SHP77 (cell line): Measurements from ENCODE around the gene CCDC148.

ENCODE experiments used
- DNase-seq, 2 experiments: peaks; one replicate each; lab custom pipeline; 2025; lab: John Stamatoyannopoulos, UW

Gene CCDC148

GRCh38 chr2:158456309-158457066 is at the start of gene CCDC148, which contains the start of gene PKP4:
Gene CCDC148 (minus strand): TSS chr2:158456753. CDS start chr2:158456439, 314 bp downstream.
Gene PKP4 (plus strand): TSS chr2:158456952. CDS start chr2:158533185, 76,233 bp downstream.
- peak; percentile 69 to 89 for DNase-seq

GRCh38 chr2:158505448-158505934 is 48.9 kb upstream of the CCDC148 start:
- DNase-seq: no peak

GRCh38 chr2:158504088-158504487 is 47.5 kb upstream of the CCDC148 start:
- DNase-seq: no peak

- no peak for DNase-seq
Observed at GRCh38 chr2:158502974-158503373, 46.4 kb upstream of the CCDC148 start.

DNA sequence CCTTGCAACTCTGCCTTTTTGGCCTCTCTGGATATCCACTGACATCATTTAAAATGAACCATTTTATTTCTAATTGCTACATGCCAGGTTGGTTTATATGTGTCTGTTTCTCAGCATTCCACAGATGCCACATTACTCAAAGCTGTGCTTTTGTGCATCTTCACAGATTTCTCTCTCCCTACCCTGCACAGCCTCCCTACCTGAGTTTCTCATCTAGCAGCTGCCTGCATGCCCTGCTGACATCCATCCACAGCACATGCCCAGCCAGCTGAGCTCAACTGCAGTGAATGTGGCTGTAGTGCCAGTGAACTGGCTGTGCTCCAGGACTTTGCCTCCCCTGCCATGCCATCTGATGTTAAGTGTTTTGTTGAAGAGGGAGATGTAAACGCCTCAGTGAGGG is 44.7 kb upstream of the CCDC148 start:
- peak; percentile 25 to 37 for DNase-seq

- DNase-seq: no peak
Observed at GRCh38 chr2:158500333-158500732, 43.8 kb upstream of the CCDC148 start.

DNA sequence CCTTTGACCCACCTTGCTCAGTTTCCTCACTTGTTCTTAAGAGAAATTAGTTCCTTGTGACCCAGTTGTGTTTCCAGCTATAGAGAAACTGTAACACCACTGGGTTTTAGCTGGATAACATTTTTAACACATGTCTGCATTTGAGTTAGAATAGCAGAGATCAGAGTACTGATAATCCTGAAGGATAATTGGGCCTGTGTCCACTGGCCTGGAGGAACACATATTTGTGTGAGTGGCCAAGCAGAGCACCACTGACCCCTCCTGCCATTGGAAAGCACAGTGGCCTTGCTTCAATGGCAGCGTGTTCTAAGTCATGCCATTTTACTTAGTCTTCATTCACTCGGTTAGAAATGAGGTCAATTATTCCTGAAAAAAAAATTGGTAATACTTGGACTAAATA is 42.8 kb upstream of the CCDC148 start:
- no peak for DNase-seq

GRCh38 chr2:158498749-158499136 is 42.2 kb upstream of the CCDC148 start:
- no peak for DNase-seq

DNA sequence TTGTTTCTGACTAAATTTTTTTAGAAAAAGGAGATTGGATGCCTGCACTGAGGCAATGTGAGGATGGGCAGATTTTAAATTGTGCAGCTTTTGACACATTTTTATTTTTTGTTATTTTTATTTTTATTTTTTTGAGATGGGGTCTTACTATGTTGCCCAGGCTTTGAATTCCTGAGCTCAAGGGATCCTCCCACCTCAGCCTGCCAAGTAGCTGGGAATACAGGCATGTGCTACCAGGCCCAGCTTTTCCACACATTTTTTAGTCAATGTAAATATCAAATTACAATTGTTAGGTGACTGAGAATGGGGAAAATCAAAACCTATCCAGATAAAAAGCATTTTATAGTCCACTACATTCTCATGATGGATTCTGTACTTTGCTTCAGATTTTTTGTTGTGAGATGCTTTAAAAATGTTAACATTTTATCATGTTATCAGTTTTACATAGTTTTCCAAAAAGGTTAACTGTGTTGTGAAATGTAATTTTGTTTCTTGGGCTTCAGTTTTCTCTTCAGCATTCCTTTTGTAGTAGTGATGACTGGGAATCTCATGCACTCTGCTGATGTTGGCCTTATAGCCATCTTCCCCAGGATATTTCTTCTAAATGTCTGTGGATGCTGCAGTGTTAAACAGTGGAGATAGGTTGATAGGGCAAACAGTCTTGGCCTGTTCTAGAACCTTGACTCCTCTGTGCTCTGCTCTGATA is 41.6 kb upstream of the CCDC148 start:
- no peak for DNase-seq

DNA sequence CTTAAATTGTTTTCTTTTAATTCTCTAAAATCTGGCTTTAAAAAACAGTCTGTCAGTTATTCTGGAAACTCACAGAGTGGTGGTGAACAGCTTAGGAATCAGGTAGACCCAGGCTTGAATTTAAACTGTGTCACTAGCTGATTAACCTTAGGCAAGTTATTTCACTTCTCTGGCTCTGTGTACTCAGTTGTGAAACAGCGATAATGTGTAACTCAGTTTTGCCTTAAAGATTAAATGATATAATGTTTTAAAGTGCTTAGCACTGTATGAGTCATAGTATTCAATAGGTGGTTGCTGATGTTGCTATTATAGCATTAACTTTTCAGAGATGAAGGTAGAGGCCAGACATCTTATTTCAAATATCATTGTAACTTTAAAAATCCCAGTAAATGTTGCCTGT is 40.9 kb upstream of the CCDC148 start:
- DNase-seq: no peak

DNA sequence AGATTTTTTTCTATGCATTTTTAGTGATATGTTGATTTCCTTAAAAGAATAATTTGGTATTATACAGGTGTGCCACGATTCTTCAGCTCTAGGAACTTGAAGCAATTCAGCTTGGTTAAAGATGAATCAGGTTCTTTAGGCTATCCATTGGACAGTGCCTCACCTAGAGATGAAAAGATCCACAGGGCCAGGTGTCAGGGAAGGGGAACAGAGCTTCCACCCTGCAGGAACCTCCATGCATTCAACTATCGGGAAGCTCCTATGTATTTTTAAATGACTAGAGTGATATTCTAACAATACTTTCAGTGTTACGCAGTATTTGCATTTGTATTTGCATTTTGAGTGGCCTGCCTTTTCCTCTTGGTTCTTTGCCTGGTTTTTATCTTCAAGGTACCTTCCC is 40.4 kb upstream of the CCDC148 start:
- no peak for DNase-seq

GRCh38 chr2:158495175-158495574 is 38.6 kb upstream of the CCDC148 start:
- DNase-seq: no peak

DNA sequence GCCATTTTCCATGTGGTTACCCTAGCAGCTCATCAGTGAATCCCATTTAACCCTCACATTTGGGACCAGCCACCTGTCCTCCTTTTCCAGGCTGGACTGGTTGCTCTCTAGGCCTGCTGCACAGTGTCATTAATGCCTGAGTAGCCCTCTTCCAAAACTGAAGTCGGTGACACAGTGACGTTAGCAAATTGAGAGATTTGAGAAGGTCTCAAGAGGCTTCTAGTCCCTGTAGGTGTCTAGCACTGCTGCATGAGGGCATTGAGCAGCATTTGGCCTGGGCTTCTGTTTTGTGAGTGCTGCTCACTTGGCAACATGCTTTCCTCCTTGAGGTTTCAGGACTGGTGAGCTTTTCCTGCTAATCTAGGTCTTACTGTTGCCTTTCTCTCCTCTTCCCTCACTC is 36.9 kb upstream of the CCDC148 start:
- no peak for DNase-seq

DNA sequence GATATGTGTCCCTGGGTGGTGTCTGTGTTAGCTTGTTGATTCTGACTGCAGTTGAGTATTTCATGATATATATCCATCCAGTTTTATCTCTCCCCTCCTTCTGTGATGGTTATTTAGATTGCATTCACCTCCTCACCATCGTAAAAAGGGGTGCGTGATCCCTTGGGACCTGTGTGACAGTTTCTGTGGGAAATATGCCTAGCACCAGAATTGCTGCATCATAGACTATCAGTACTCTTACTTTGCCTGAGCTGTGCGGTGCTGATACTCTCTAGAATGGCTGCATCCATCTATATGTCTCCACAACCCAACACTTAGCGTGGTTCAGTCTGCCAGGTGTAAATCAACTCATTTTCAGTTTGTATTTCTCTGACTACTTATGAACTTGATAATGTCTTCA is 34.5 kb upstream of the CCDC148 start:
- DNase-seq: no peak

DNA sequence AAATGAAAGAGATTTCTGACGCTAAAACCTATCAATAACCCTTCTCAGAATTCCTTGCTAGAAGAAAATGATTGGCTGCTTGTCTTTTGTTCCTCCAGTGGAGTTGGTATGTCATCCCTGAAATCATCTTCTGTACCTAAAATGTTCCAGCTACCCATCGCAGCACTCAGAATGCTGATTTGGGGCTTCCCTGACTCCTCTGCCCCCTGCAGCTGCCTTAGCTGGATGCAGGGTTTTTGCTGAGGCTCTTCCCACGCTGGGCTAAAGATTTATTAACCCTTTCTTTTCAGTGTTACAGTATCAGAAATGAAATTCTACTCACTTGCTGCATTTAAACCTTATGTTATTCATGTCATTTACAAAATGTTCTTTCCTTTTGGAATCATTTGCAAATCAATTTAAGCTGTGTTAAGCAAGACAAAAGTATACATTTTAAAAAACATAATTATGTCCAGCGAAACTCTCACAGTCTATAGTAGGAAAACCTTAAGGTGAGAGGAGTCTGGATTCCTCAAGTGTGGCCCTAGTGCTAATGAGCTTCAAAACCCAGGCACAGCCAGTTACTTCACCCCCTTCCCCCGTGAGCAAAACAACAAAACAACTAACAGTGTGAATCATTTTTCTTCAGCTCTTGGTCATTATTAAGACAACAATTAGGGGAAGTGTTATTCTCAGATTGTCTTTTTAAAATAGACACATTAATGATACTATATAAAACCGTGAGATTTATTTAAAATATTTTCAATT is 33.0 kb upstream of the CCDC148 start:
- no peak for DNase-seq

DNA sequence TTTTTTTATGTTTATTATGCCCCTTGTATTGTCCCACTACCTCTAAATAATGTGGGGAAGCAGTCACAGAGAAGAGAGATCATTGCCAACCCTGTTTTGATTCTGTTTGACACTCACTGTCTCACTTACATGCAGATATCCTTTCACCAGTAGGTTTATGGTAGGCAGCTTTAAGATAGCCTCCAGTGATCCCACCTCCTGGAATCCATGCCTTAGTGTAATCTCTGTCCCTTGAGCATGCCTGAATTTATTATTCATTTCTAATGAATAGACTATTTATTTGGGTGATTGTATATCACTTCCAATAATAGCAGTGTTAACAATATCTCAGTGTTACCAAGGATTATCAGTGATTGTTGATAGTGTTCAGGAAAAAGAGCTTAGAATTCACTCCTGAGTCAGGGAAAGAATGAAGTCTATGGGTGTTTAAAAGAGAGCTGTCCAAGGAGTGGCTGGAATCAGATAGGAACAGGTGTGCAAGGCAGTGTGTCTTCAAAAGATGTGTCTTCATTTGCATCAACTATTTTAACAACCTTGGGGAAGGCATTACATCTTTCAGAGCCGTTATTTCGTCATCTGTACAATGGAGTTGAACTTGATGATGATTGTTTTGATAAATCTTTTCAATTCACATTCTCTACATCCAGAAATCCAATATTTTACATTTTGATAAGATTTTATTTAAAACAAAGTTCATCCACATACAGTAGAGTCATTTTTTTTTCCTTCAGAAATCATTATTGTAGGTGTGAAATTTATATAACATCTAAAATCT is 32.1 kb upstream of the CCDC148 start:
- no peak for DNase-seq

DNA sequence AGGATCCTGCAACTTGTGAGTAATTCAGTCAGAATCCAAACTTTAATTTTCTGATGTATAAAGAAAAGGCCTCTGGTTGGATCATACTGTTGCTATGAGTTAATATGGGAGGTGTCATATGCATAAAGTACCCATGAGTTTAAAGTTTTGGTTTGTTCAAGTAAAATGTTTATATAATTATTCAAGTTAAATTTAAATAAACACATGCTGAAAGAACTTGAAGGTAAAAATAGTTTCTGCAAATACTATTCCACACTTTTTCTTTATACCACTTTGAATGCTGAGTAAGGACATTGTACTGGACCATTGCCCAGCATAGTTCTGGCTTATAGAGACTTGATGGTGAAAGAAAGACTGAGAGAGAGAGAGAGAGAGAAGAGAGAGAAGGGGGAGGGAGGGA is 30.9 kb upstream of the CCDC148 start:
- DNase-seq: no peak

- DNase-seq: no peak
Observed at GRCh38 chr2:158486970-158487325, 30.4 kb upstream of the CCDC148 start.

GRCh38 chr2:158486150-158486969 is 29.8 kb upstream of the CCDC148 start:
- no peak for DNase-seq

DNA sequence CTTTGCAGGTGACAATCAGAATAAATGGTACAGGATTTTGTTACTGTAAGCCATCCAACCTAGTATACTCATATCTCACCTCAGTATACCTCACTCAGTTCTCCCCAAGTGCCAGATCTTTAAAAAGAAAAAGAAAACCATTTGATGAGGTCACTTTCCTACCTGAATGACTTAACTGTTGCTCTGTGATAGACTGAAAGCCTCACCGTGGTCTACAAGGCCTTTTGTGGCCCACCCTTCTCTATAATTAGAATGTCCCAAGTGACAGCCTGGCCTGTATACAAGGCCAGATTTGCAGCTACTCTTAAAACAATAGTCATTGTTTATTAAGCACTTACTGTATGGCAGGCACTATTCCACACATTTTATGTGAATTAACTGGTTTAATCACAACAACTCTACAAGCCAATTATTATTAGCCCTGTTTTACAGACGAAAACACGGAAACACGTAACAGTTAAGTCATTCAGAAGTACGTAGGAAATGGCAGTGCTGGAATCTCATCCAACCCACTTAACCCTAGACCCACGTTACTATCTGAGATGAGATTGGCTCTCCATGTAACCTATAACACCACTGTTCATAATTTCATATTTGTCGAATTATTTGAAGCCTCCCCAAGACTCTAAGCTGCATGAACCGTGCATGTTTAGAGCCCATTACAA is 28.5 kb upstream of the CCDC148 start:
- no peak for DNase-seq
